Stimulated activated naive CD4-positive, alpha-beta T cell treated with Interleukin-2 at 50 U/mL for 16 hours (primary cell): ENCODE results near the gene INTU.
"Not testable (repeated sequence)": the region's sequence is repeated elsewhere in the genome, so short reads cannot be mapped to it uniquely, and the experiment has no call there.

ENCODE experiments used
- DNase-seq: peaks from one replicate; lab custom pipeline; 2025; lab: John Stamatoyannopoulos, UW

INTU gene

GRCh38 chr4:127632420-127633403 lies at the start of gene INTU:
INTU (plus strand) TSS chr4:127632957; CDS start chr4:127633035, 78 bp downstream.
- no peak for DNase-seq

GRCh38 chr4:127586496-127586895 lies 46.3 kb upstream of the INTU start:
- DNase-seq, result not testable (repeated sequence)

- DNase-seq, result no peak
These were observed 45.7 kb upstream of the INTU start for GRCh38 chr4:127586922-127587571.

GRCh38 chr4:127589153-127589552 lies 43.6 kb upstream of the INTU start:
- not testable (repeated sequence) for DNase-seq

GRCh38 chr4:127598656-127599055 lies 34.1 kb upstream of the INTU start:
- no peak for DNase-seq

DNA sequence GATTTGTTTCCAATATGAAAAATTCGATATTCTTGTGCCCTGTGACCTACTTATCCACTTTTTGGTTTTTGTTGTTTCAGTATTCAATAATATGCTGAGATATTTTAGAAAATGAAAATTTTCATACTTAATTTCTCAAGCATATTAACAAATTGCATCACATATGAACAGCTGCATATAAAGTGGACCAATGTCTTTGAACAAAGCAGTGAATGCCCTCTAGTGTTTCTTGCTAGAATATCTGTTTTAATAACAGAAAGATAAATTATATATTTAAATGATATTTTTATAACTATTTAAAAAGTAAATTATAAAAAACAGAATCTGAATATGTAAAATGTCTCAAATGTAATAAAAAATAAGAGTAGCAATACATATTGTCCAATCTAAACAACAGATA lies 31.7 kb upstream of the INTU start:
- DNase-seq, result no peak

DNA sequence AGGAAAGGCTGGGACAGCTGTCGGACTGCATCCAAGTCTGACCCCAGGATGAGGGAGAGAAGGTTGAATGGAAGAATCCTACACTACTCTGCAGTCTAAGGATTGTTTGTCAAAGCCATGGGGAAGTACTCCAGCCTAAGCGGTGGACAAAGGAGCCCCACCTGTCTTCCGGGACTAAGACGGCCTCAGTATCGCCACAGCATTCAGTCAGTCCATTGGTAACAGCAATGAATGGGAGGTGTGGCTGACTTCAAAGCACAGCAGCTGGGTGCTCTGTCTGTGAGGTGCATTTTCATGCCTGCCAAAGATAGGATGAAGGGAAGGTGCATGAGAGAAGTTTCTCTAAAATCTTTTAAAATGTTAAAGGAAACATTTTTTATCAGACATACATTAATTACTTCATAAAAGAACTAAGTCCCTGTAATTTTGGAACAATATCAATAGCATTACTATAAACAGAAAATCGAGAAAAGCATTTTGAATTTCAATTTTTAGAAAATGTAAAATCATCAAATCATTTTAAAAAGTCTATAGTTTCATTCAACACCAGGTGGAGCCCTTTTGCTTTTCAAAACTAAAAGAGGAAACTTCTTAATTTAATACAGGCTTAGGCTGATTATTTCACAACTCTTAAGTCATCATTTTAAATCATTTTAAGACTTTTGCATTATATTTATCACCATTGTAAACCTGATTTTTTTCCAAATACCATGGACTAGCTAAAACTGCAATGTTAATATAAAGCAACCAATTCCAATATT lies 27.6 kb upstream of the INTU start:
- no peak for DNase-seq

- DNase-seq, result no peak
These were observed 25.9 kb upstream of the INTU start for GRCh38 chr4:127606823-127607222.

DNA sequence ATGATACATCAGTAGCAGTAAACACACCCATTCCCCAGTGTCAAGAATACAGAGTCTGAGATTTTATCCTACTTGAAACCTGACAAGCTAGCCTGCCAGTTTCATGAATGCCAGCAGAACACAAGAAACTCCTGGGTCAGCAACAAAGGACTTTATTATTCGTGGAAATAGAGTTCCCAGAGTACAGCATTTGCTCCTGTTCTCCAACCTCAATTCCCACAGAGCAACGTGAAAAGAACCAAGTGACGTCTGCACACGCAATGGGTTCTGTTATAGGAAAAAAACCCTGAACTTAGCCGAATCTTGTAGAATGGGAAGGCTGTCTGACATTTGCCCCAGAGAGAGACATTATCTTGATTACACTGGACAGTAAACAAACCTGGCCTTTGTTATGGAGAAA lies 23.3 kb upstream of the INTU start:
- no peak for DNase-seq

DNA sequence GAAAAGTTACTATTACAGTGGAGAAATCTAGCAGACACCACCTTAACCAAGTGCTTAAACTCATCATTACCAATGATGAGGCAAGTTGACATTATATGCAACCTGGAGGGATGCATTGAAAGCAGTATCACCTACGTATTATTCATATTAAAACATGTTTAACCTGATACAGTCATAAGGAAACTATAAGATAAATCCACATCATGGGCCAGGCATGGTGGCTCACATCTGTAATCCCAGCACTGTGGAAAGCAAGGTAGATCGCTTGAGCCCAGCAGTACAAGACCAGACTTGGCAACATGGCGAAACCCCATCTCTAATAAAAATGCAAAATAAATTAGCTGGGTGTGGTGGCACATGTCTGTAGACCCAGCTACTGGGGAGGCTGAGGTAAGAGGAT lies 22.3 kb upstream of the INTU start:
- DNase-seq, result no peak

- no peak for DNase-seq
These were observed 15.9 kb upstream of the INTU start for GRCh38 chr4:127616898-127617297.

- no peak for DNase-seq
These were observed 14.3 kb upstream of the INTU start for GRCh38 chr4:127618427-127618826.

DNA sequence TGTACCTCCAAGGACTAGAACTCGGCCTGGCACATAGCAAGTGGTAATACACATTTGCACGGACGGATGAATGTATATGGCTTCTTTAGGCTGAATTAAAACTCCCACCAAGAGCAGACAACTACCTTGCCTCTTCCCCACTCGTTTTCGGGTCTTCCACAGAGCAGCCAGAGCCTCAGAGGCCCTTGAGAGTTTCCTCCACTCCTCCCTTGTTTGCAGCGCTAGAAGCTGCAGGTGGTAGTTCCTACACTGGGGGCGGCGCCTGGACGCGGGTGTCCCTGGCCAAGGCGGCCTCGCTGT lies 10.2 kb upstream of the INTU start:
- no peak for DNase-seq

- no peak for DNase-seq
These were observed 9.6 kb upstream of the INTU start for GRCh38 chr4:127622921-127623796.

DNA sequence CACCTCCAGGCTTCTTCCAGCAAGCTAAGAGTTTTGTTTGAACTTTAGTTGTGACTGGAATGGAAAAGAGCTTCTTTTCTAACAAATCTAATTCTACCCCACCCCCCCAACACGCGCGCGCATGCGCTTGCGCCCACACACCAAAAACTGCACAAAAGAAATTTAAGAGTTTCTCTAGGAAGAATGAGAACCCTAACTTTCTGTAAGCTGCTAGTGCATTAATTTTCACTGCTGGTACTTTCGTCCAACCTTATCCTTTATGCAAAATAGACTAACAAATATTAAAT lies 9.0 kb upstream of the INTU start:
- DNase-seq, result no peak

- no peak for DNase-seq
These were observed 8.6 kb upstream of the INTU start for GRCh38 chr4:127624173-127624572.

GRCh38 chr4:127629371-127629770 lies 3.4 kb upstream of the INTU start:
- DNase-seq, result no peak

GRCh38 chr4:127630152-127630551 lies 2.6 kb upstream of the INTU start:
- DNase-seq, result no peak

GRCh38 chr4:127631420-127631819 lies 1.3 kb upstream of the INTU start:
- DNase-seq, result no peak

DNA sequence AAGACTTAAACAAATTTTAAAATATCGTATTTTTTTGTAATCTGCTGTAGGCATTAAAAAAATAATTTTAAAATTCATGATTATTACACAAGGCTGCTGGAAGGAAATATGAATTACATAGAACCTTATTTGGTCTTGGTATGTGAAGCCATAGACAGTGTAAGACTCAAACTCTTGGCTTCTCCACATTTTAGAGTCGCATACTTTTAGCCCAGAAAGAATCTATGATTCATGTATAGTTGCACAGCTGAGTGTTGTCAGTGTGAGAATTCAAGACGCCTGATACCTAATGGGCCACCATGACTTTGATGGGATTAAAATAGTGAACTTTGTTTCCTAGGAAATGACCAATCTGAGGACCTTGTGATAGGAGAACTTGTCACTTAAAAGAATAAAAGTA lies 1.4 kb downstream of the INTU start:
- no peak for DNase-seq

- DNase-seq, result no peak
These were observed 8.8 kb downstream of the INTU start for GRCh38 chr4:127641524-127641923.

DNA sequence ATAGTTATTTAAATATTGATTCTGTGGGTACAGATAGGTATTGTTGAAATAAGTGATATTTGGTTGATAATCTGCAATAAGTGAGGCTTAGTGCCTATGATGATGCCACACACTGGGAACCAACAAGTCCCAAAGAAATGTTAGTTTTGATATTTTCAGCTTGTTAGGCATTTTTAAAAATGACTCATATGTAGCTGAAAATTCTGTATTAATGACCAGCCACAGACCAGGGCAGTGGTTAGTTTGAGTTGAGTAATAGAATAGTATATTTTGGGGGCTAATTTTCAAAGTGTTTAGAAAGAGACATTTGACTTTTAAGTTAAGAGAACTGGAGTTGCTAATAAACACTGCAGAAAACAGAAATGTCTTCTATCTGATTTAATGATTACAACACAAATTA lies 9.4 kb downstream of the INTU start:
- no peak for DNase-seq
